GM19193 (cell line): ENCODE data around the gene GNRH2.

Experiments used
- POLR2A ChIP-seq: IDR thresholded peaks from 4 replicates; pipeline ENCODE4 v1.6.1; 2011; ENCODE audit not compliant: insufficient read depth, insufficient read length; ENCODE audit errors: extremely low read depth

The GNRH2 gene, protein sequence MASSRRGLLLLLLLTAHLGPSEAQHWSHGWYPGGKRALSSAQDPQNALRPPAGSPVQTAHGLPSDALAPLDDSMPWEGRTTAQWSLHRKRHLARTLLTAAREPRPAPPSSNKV

DNA sequence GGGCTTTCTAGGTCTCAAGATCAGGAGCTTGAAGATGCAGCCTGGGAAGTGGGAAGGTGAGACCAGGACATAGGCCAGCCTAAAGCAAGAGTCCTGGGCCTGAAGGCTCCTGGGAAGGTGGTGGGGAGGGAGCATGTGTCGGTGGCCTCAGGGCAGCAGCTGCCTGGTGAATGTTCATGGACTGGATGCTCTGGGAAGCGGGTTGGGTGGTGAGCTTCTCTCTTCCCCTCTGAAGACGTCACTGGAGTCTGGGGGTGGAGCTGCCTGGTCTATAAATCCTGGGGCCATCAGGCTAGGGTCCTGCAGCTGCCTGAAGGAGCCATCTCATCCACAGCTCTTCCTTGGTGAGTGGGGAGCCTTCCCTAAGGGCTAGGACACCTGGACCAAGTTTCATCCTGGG is at the start of gene GNRH2:
TSS of gene GNRH2 (plus strand) at position 301 of the 400 bp plus-strand sequence. CDS start 793 bp downstream, outside the sequence.
- no peak for TF ChIP-seq POLR2A

DNA sequence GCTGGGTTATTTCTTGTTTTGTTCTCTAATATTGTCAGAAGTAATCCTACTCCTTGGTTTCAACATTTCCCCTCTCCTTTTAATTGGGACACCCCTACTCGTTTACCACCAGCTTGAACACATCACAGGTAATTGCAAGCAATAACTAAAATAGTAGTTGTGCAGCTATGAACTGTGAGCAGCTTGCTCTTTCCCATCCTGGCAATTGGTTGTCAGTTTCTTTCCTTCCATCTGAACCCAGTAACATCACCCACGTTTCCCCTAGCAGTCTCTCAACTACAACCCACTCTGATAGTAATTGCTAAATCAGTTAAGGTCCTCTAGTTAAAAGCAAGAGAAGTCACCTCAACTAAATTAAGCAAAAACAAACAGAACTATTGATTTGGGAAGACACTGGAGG is 47.6 kb upstream of the GNRH2 start:
- no peak for TF ChIP-seq POLR2A

DNA sequence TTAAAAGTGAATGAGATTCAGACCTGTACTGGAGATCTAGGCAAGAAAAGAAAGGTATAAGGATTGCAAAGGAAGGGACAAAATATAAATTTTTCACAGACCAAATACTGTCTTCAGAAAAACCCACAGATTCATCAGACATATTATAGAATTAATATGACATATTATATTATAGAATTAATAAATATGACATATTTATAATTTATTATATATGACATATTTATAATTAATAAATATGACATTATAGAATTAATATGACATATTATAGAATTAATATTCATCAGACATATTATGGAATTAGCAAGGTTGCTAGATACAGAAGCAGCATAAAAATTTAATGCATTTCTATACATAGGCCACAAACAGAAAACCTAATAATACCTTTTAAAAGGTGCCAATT is 44.7 kb upstream of the GNRH2 start:
- no peak for TF ChIP-seq POLR2A

DNA sequence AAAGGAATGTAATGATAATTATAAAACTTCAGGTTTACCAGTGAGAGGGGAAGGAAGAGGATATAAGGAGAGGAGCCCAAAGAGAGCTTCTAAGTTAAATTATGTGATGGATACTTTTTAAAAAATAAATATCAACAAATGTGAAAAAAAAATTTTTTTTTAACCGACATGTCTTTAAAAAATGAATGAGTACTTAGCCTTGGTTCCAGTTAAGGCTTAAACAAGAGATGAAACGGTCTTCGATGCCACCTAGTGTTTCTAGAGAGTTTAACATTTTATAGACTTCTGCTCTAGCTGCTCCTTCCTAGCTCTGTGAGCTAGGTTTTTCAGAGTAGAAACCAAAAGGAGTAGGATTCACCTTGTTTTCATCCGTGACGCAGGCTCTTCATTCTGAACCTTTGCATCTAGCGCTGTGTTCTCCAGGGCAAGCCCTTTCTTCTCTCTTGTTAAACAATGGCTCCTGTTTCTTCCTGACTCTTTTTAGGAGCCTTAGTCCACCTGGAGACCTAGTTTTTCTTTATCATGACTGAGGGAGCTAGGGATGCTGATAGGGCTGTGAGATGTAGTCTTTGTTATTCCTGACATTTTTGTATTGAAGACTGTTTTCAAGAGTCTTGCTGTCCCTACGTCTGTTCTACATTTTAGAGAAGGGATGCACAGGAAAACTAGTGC is 42.4 kb upstream of the GNRH2 start:
- TF ChIP-seq POLR2A: no peak

DNA sequence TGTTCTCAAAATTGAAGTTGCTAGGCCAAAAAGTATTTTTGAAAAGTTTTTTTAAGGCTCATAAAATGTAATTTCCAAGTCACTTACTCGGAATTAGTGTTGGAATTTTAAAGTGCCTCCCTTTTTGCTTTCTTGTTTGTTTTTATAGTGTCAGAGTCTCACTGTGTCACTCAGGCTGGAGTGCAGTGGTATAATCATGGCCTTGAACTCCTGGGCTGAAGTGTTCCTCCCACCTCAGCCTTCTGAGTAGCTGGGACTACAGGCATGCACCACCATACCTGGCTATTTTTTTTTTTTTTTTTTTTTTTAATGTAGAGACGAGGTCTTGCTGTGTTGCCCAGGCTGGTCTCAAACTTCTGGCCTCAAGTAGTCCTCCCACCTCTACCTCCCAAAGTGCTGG is 40.0 kb upstream of the GNRH2 start:
- TF ChIP-seq POLR2A: no peak

DNA sequence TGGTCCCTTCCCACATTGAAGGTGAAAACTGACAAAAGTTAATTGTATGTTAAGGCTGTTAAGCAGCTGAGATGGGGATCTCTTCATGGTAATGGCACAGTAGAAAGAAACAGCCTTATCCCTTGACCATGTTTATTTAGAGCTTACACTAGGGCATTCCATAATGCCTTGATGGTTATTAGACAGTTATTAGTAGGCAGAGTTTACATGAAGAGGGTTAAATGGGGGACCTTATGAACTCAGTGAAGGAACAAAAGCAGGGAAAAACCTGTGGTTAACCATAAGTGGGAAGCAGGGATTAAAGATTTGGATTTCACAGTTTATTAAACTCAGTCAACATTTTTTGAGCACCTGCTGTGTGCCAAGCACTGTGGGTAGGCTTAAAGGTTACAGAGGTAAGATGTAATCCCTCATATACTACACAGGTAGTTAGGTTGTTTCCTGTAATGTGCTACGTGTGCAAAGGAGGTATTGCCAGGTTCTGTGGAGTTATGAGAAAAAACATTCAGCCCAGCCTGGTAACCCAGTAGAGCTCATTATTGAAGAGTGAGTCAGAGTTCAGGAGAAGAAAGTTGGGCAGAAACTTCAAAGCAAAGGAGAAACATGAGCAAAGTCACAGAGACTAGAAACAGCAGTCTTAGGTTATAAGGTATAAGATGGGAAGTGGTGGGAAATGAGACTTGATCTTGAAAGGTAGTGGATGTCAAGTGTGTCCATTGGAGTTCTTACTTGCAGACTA is 32.3 kb upstream of the GNRH2 start:
- no peak for TF ChIP-seq POLR2A

DNA sequence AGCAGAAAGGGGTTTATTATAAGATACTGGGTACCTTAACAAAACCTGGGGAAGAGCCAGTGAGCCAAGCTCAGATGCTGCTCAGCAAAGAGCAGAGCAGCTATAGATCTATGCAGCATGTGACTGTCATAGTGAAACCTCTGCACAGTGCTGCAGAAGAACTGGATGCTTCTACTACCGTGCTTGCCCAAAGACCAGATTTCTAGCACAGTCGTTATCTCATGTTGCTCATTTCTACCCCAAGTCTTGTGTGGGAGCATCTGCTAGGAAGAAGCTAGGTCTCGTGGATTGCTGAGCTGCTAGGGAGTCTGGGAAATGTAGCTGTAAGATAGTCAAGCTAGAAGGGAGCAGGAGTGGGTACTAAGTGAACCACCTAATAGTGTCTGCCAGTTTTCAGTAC is 31.7 kb upstream of the GNRH2 start:
- no peak for TF ChIP-seq POLR2A

DNA sequence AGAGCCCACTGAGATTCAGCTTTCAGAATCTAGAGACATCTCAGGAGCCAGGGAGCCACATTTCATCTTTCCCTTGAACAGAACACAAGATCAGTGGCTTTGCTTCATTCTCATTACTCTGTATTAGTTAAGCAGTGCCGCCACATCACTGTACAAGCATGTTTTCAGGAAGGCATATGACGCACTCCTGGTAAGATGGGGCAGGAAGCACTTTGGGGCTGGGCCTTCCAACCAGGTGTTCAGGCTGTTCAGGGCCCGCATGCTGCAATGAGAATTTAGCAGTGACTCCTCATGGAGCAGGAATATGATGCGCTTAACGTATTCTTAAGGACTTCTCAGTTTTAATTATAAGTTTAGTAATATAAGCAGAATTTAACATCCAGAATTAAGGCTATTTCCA is 29.7 kb upstream of the GNRH2 start:
- no peak for TF ChIP-seq POLR2A

DNA sequence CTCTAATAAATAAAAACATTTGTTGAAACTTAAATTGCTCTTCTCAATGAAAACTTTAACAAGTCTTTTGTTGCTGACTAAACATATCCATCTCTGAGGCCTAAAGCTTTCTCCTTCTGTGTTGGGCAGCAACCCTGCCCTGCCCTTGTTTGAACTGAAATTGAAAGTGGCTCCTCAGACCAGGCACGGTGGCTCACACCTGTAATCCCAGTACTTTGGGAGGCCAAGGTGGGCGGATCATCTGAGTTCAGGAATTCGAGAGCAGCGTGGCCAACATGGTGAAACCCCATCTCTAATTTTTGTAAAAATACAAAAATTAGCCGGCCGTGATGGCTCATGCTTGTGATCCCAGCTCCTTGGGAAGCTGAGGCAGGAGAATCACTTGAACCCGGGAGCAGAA is 29.2 kb upstream of the GNRH2 start:
- TF ChIP-seq POLR2A: no peak

DNA sequence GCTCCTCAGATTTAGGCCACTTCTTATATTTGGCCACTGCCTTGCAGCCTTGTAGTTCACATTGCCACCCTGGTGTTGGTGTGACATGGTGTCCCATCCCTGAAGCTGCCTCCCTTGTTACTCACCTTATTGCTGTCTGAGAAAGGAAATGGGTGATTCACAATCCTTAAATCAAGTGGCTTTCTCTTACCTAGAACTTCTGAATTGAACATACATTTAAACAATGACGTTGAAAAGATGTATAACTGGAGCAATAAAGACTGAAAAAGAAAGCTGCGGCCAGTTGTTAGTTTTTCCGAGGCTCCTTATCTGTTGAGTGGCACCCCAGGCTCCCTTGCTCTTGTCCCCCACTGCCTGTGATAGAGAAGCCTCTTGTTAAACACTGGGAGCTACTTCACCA is 28.8 kb upstream of the GNRH2 start:
- TF ChIP-seq POLR2A: no peak

DNA sequence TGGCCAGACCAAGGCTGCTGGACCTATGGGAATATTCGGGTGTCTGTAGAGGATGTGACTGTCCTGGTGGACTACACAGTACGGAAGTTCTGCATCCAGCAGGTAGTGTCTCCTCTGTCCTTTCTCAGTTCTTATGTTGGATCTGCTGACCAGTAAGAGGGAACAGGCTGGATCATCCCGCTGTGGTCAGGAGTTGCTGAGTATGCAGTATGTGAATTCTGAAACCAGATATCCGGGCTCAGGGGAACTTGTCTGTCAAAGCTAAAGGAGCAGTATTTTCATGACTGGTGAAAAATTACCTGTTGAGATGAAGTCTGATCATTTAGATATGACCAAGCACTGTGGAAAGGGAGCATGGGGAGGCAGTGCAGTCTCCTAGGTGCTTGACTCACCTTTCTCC is 22.1 kb upstream of the GNRH2 start:
- no peak for TF ChIP-seq POLR2A

DNA sequence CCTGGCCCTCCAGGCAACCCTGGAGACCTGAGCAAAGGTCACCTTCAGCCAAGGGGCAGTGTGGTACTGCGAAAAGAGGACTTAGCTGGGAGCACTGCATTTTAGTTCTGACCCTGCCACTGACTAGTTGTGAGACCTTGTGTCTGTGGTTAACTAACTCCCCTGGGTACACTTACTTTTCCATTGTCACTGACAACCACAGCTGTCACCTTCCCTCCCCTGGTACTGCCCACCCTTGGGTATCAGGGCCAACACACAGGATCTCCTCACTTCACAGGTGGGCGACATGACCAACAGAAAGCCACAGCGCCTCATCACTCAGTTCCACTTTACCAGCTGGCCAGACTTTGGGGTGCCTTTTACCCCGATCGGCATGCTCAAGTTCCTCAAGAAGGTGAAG is 21.6 kb upstream of the GNRH2 start:
- no peak for TF ChIP-seq POLR2A

DNA sequence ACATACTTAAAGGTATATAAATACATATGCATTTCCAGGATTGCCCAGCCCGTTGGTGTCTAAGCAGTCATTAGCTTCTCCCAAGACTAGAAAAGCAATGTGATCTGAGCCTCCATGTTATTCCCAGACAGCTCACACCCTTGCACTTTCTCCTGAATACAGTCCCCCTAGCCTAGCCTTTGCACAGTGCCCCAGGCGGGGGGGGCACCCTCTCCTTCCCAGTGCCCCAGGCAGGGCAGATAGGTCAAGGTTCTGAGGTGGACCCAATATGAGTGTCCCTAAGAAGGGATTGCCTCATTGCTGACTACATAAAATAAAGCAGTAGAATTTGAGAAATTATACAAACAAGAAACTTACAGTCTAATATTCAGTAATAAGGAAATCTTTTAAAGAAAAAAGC is 15.4 kb upstream of the GNRH2 start:
- TF ChIP-seq POLR2A: no peak

DNA sequence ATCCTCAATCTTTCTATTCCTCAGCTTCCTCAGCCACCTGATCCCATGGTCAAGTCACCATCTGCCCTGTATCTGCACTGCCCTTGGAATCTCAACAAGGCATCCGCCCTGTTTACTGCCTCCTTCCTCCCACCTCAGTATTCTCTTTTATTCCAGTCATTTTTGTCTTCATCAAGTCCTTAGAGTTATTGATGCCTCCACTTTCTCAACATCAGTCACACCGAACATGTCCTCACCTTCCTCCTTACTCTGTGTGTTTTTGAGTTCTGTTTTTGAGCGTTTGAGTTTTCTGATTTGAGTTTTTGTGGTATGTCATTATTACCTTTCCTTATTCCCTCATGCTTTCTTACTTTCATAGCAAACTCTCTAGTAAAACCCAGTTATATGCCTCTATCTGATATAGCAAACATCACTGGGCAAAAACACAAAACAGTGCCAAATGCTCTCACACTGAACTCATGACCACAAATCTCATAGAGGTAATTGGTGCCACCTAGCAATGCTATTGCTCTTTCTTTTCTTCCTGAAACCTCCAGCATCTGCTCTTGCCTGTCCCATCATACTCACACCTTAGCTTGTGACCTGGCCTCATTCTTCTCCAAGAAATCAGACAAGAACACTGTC is 11.8 kb upstream of the GNRH2 start:
- no peak for TF ChIP-seq POLR2A

DNA sequence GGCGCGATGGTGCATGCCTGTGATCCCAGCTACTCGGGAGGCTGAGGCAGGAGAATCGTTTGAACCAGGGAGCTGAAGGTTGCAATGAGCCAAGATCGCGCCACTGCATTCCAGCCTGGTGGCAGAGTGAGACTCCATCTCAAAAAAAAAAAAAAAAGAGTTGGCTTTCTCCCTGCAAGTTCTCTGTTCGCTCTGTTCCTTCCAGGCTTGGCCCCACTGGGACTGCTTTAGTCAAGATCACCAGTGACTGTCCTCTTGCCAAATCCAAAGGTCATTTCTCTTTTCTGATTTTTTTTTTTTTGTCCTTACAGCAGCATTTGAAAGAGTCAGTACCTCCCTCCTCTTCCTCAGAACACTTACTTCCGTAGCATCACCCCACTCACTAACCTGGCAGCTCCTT is 10.8 kb upstream of the GNRH2 start:
- no peak for TF ChIP-seq POLR2A

DNA sequence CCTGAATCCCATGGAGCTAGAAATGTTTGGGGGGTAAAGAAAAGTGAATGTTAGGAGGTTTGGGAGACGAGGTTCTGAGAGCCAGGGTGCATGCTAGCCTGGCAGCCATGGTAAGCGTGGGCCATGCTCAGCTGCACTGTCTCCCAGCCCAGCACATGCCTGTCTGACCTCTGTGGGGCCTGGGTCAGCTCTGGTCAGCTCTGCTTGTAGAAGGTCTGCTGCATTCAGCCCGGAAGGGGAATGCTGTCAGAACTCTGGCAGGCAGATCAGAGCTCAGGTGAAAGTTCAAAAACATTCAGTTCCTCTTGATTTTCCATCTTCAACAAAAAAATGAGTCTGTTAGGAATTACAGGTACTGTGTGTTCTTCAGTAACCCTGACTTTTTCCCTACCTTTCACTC is 5.8 kb upstream of the GNRH2 start:
- TF ChIP-seq POLR2A: no peak
